DMS 273 treated with DMSO at 0.1 percent for 48 hours (cell line): ENCODE results near the gene AP2A2.
"Not testable (repeated sequence)": the region's sequence is repeated elsewhere in the genome, so short reads cannot be mapped to it uniquely, and the experiment has no call there.

Experiments
- DNase-seq: peaks from one replicate; lab custom pipeline; 2025; lab: John Stamatoyannopoulos, UW

The AP2A2 gene

GRCh38 chr11:1015826-1016545 lies 90.3 kb downstream of the AP2A2 start:
- no peak for DNase-seq

GRCh38 chr11:1016610-1017126 lies 91.0 kb downstream of the AP2A2 start:
- DNase-seq, result not testable (repeated sequence)

GRCh38 chr11:1017269-1018005 lies 91.8 kb downstream of the AP2A2 start:
- DNase-seq, result no peak

- DNase-seq, result no peak
Measured at GRCh38 chr11:1018091-1018490, 92.4 kb downstream of the AP2A2 start.

- DNase-seq, result no peak
Measured at GRCh38 chr11:1019321-1019910, 93.7 kb downstream of the AP2A2 start.

DNA sequence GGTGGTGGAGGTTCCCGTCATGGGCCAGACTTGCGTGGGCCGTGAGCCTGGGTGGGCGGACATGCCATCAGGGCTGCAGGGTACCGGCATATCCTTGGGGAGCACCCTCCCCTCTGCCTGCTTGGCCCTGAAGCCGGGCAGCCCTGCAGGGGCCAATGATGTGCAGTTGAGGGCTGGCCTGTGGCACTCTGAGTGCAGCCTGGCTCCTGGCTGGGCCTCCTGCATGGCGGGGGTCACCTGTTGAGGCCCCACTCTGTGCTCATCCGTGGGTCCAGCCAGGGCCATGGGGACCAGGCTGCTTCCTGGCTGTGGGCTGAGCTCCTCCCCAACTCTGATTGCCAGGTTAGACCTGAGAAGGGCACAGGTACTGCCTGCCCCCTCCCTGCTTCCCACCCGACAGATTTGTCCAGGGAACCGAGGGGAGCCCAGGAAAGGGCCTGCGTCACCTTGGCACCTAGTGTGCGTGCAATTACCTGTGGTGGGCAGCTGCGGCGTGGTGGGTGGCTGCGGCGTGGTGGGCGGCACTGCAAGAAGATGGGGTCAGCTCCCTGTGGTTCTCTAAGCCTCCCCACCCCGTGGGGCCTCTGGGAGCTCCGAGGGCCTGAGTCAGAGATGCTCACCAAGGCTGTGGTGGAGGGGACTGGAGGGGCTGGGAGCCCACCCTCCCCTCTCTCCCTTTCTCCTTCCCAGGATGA lies 94.7 kb downstream of the AP2A2 start:
- no peak for DNase-seq

- DNase-seq, result no peak
Measured at GRCh38 chr11:1022411-1022810, 96.7 kb downstream of the AP2A2 start.

GRCh38 chr11:1022908-1023810 lies 97.5 kb downstream of the AP2A2 start:
- DNase-seq, result no peak

DNA sequence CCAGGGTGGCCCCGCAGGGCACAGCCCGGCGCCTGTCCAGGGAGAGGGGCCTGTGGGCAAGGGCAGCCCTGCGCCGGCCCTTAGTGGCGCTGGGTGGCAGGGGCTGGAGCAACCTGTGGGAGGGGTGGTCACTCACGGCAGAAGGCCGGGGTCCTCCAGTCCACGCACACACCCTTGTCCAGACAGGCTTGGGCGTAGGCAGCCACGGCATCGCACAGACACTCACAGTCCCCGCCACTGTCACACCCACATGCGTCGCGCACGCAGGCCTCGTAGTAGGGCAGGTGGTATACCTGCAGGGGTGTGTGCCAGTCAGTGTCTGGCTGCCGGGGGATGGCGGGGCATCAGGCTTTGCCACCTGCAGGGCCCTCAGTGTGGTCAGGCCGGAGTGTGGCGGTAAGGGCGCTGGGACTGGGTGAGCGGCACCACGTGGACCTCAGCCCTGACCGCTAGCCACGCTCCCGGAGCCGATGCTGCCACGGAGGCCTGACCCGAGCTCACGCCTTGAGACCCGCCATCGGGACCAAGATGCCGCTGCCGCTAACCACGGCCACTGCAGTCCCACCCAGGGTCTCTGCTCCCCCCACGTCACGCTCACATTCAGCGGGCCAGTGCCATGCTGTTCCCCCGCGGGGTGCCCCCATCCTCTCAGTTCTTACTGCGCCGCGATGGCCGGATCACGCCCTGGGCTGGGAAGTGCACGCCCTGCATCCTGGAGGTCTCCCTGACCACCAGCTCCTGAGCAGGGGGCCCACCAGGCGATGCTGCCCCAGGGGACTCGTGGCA lies 98.3 kb downstream of the AP2A2 start:
- DNase-seq, result no peak

DNA sequence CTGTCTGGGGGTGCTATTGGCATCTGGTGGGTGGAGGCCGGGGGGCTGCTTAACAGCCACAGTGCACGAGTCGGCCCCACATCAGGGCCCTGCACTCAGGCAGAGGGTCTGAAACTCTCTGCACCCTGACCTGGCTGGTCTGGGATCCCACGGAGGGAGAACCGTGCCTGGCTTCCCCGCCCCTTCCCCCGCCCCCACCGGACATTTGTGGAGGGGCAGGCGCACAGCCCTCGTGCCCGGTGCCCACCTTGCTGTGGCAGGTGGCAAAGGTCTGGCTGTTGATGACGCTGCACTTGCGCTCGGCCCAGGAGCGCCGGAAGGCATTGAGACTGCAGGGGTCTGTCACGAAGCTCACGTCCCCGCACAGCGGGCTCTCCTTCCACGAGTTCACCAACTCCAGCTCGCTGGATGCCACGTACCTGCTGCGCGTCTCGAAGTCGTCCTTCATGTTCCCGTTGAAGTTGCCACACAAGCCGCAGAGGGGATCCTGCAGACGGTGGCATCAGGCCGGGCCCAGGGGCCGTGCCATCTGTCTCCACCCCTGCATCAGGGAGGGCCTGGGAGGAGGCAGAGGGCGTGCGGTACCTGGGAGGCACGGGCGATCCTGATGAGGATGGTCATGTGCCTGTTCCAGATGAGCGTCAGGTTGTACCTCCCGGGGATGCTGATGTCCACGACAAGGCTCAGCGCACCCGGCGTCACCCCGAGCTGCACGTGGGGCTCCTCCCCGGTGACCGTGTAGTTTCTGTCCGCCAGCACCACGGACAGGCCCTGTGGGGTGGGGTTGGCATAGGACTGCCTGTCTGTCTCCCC lies 99.1 kb downstream of the AP2A2 start:
- no peak for DNase-seq

GRCh38 chr11:1025410-1026162 lies 99.9 kb downstream of the AP2A2 start:
- no peak for DNase-seq

- no peak for DNase-seq
Measured at GRCh38 chr11:1026163-1026450, 100.4 kb downstream of the AP2A2 start.

DNA sequence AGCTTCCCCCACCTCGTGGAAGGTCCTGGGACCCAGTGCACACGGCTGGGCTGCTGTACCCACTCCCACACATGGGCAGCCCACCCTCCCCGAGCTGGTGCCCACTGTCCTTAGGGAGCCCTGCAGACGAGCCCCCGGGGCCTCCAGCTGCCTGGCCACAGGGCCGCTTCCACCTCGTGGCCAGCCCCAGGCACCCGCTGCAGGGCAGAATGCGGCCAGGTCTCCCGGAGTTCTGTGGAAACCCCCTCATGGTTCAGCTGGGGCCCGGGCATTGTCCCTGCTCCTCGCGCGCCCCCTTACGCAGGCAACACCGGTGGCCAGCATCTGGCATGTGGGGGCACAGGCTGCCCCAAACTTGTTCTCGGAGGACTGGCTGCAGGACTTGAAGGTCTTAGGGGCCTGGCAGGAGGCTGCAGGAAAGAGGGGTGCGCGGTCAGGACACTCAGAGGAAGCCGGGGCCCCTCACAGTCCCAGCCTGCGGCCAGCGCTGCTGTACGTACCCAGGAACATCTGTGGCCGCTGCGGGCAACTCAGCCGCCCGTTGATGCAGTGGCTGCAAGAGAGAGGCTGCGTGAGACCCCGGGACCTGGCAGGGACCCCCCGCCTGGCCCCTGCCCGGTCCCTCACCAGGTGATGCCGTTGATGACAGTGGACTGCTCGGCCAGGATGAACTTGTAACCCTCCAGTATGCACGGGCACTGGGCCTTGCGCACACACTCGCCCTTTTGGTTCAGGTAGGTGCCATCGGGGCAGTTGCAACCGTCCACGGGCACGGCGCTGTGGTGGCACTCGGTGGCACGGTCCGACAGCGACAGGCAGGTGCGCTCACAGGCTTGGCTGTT lies 101.2 kb downstream of the AP2A2 start:
- DNase-seq, result no peak

GRCh38 chr11:1027483-1028290 lies 102.0 kb downstream of the AP2A2 start:
- DNase-seq, result no peak

GRCh38 chr11:1028291-1028540 lies 102.5 kb downstream of the AP2A2 start:
- no peak for DNase-seq

DNA sequence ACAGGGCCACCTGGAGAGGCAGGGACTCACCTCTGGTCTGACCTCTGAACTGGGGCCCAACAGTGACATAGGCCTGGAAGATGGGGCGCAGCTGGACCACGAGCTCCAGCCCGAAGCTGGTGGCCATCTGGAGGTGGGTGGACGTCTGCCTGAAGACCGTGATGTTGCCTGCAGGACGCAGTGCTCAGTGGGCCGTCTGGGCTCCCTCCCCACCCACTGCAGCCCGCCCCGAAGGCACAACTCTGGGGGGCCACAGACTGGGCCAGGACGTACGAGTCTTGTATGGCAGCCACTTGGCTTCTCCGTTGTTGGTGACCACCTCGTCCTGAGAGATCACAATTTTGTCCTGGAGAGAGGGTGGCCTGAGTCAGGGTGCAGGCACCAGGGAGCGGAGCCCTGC lies 102.9 kb downstream of the AP2A2 start:
- DNase-seq, result no peak

- DNase-seq, result no peak
Measured at GRCh38 chr11:1029051-1029450, 103.4 kb downstream of the AP2A2 start.

GRCh38 chr11:1029654-1030053 lies 104.0 kb downstream of the AP2A2 start:
- DNase-seq, result no peak
